Lower leg skin (tissue), 4 donors: ENCODE results near the gene LFNG. TPM values are rescaled to one million over a fixed set of nuclear protein-coding genes. Genes with fewer than 3 reads are reported as not detected.

Source experiments
- DNase-seq, 2 donors: peaks; one replicate each; pipeline ENCODE4 v3.0.0-alpha.2; 2019; ENCODE audit warnings: low spot score in 2 of 2
- H3K4me3 ChIP-seq: fragments of 200-600 bp; sonication (generic); 2 replicates; pipeline ENCODE4 v1.5.1; 2017; ENCODE audit warnings: mild to moderate bottlenecking, low read depth; ENCODE audit not compliant: poor library complexity, severe bottlenecking
- CTCF ChIP-seq, 3 donors: fragments of 450-650 bp; IDR thresholded peaks; one replicate each; pipeline ENCODE4 v1.5.1; 2016; ENCODE audit warnings: antibody characterized with exemption in 3 of 3, mild to moderate bottlenecking in 3 of 3, moderate library complexity in 2 of 3
- POLR2A ChIP-seq, 2 donors: fragments of 450-650 bp; IDR thresholded peaks; one replicate each; pipeline ENCODE4 v1.6.1; 2016 to 2017; ENCODE audit warnings: antibody characterized with exemption in 2 of 2, mild to moderate bottlenecking in 1 of 2, moderate library complexity in 1 of 2
- WGBS, 2 donors: methylation state at CpG; one replicate each; pipeline ENCODE4 v1.1.5; 2018; 5-methylcytosine and 5-hydroxymethylcytosine counted together
- intact Hi-C: fragments of 100-400 bp; cut with DNase I; formaldehyde crosslinking; loops from one replicate; pipeline ENCODE4 v1.15.0; 2023; ENCODE audit warnings: low total_unique reads
- total RNA-seq, 4 donors: library from RNA; depleted of rRNA; stranded (reverse); fragments of >200 nt; gene quantifications; one replicate each; pipeline ENCODE4 v1.1.0, GENCODE V29; 2016

Gene LFNG
- total RNA-seq, 4 donors from 2014 or later: 104 to 169 (median 139) TPM

GRCh38 chr7:2513702-2514101, 5.9 kb upstream of the LFNG start:
- no peak for DNase-seq
- TF ChIP-seq CTCF (IDR thresholded peaks at IDR 0.05) (no peak), POLR2A (IDR thresholded peaks at IDR 0.05) (no peak)
- no peak overlapping the region for H3K4me3 ChIP-seq
- intact Hi-C loops: no loop called here
- 90 to 98% methylated on average over 7 of the region's 7 CpGs for WGBS, 2 donors

- H3K4me3 ChIP-seq: no peak overlapping the region
- 79 to 91% methylated on average over 9 of the region's 9 CpGs for WGBS, 2 donors
- intact Hi-C loops: no loop called here
- no peak for TF ChIP-seq CTCF (IDR thresholded peaks at IDR 0.05)
- no peak for TF ChIP-seq POLR2A (IDR thresholded peaks at IDR 0.05)
- DNase-seq: no peak
These were observed 4.8 kb upstream of the LFNG start for GRCh38 chr7:2514473-2515423.

GRCh38 chr7:2515424-2516193, 4.0 kb upstream of the LFNG start:
- H3K4me3 ChIP-seq: no peak overlapping the region
- 84 to 86% methylated on average over 9 to 15 of the region's 15 CpGs for WGBS, 2 donors
- intact Hi-C loops: no loop called here
- no peak for DNase-seq
- TF ChIP-seq POLR2A (IDR thresholded peaks at IDR 0.05): no peak
- TF ChIP-seq CTCF (IDR thresholded peaks at IDR 0.05): no peak

DNA sequence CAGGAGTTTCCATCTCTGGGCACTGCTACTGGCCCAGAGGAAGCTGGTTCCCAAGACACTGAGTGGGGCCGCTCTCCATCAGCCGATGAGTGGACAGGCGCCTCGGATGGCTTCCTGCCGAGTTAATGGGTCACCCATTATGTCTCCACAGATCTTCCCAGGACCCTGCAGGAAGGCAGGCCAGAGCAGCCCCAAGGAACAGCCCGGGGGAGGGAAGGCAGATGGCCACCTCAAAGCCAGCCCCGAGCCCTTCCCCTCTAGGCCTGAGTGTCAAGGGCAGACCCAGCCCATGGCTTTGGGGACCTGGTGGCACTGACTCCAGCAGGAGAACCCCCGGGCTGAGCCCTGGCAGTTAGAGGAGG, 3.4 kb upstream of the LFNG start:
- intact Hi-C loops: no loop called here
- no peak overlapping the region for H3K4me3 ChIP-seq
- no peak for DNase-seq
- TF ChIP-seq CTCF (IDR thresholded peaks at IDR 0.05) (no peak), POLR2A (IDR thresholded peaks at IDR 0.05) (no peak)
- WGBS, 2 donors: 69 to 81% methylated on average over 7 to 8 of the region's 8 CpGs

DNA sequence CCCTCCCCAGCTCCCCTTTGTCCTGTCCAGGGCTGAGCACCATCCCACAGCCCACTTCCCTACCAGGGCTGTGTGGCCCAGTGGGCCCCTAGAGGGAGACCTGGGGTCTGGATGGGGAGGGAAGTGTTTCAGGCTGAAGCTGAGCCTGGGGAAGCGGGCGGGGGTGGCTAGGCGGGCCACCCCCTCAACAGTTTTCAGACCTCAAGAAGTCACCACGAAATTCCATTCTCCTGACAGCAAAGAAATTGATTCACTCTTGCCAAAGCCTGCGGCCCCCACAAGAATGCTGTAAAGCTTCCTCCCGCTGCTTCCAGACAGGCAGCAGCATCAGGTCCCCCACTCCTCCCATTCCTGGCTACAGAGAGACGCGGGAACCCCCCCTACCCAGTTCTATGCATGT, 2.5 kb upstream of the LFNG start:
- intact Hi-C loops: no loop called here
- no peak for DNase-seq
- no peak overlapping the region for H3K4me3 ChIP-seq
- TF ChIP-seq CTCF (IDR thresholded peaks at IDR 0.05) (no peak), POLR2A (IDR thresholded peaks at IDR 0.05) (no peak)
- WGBS, 2 donors: 73 to 77% methylated on average over 8 of the region's 8 CpGs
